H1 (cell line): ENCODE results near the gene CHMP4B. TPM values are rescaled to one million over a fixed set of nuclear protein-coding genes. Genes with fewer than 3 reads are reported as not detected.

ENCODE experiments used
- CTCF ChIA-PET: fragments of 300-600 bp; sonication (Branson Sonifier 250); formaldehyde crosslinking; loops from one replicate; lab custom pipeline; 2021; ENCODE audit not compliant: partially characterized antibody; lab: Charles Lee
- POLR2A ChIA-PET: fragments of 300-600 bp; sonication (Branson Sonifier 250); formaldehyde crosslinking; loops from one replicate; lab custom pipeline; 2021; ENCODE audit warnings: inconsistent platforms; ENCODE audit not compliant: partially characterized antibody; lab: Charles Lee
- DNase-seq, 2 experiments: peaks; one replicate each; pipeline versions ENCODE4 v3.0.0 to v3.0.0-alpha.2; 2010 to 2022; ENCODE audit warnings: low spot score in 2 of 2, low read depth in 1 of 2, mixed read lengths in 1 of 2
- FAIRE-seq: peaks from 2 replicates; lab custom pipeline; 2011; peaks lifted over from hg19 to GRCh38; lab: Jason Lieb, UNC
- H2AFZ ChIP-seq: 2 replicates; pipeline ENCODE4 v1.8.1; 2012; ENCODE audit warnings: low read length, inconsistent platforms
- H2AK5ac ChIP-seq: 2 replicates; pipeline ENCODE4 v1.6.1; 2013; ENCODE audit warnings: low read depth, low read length
- H2BK120ac ChIP-seq: replicated peaks from 2 replicates; pipeline ENCODE3; 2013; ENCODE audit warnings: low read depth, low read length, inconsistent platforms
- H2BK12ac ChIP-seq: 2 replicates; pipeline ENCODE4 v1.6.1; 2013; ENCODE audit warnings: low read depth, low read length
- H2BK15ac ChIP-seq: 2 replicates; pipeline ENCODE4 v1.6.1; 2013; ENCODE audit warnings: low read length
- H2BK20ac ChIP-seq: 2 replicates; pipeline ENCODE4 v1.6.1; 2013; ENCODE audit warnings: low read length
- H2BK5ac ChIP-seq: 2 replicates; pipeline ENCODE4 v1.6.1; 2013; ENCODE audit warnings: low read depth, low read length
- H3K14ac ChIP-seq: 2 replicates; pipeline ENCODE4 v1.6.1; 2013; ENCODE audit warnings: inconsistent platforms; ENCODE audit not compliant: insufficient read length
- H3K18ac ChIP-seq: 2 replicates; pipeline ENCODE4 v1.6.1; 2013; ENCODE audit warnings: low read length; ENCODE audit errors: extremely low read depth
- H3K23ac ChIP-seq: 2 replicates; pipeline ENCODE4 v1.6.1; 2013; ENCODE audit warnings: inconsistent platforms; ENCODE audit not compliant: insufficient read length
- H3K23me2 ChIP-seq: 2 replicates; pipeline ENCODE4 v1.6.1; 2013; ENCODE audit warnings: low read depth, low read length
- H3K27ac ChIP-seq: 2 replicates; pipeline ENCODE4 v1.6.1; 2011; ENCODE audit warnings: low read depth, low read length, inconsistent platforms
- H3K27me3 ChIP-seq, 4 experiments: replicated peaks in 1 of 4; 1 replicate in 1 of 4; 2 replicates in 3 of 4; pipeline versions ENCODE4 v1.6.1 to v1.8.1; 2011 to 2013; ENCODE audit warnings: low read length in 3 of 4, mild to moderate bottlenecking in 3 of 4, inconsistent platforms in 2 of 4, mixed read lengths in 2 of 4, moderate library complexity in 1 of 4; ENCODE audit not compliant: control insufficient read depth in 3 of 4, insufficient read depth in 3 of 4; ENCODE audit errors: extremely low read depth in 1 of 4
- H3K36me3 ChIP-seq, 4 experiments: 2 replicates each; pipeline versions ENCODE4 v1.6.1 to v1.8.1; 2011 to 2013; ENCODE audit warnings: mild to moderate bottlenecking in 4 of 4, low read length in 3 of 4, moderate library complexity in 2 of 4, control low read depth in 1 of 4, inconsistent platforms in 1 of 4; ENCODE audit not compliant: insufficient read depth in 4 of 4, control insufficient read depth in 2 of 4
- H3K4ac ChIP-seq: replicated peaks from 2 replicates; pipeline ENCODE3; 2013; ENCODE audit warnings: low read length, low read depth, mixed read lengths, inconsistent platforms; ENCODE audit not compliant: insufficient read length
- H3K4me1 ChIP-seq, 4 experiments: replicated peaks in 1 of 4; 1 replicate in 1 of 4; 2 replicates in 3 of 4; pipeline versions ENCODE4 v1.6.1 to v1.8.1; 2011 to 2013; ENCODE audit warnings: low read length in 3 of 4, inconsistent platforms in 2 of 4, mixed read lengths in 1 of 4; ENCODE audit not compliant: insufficient read depth in 4 of 4, control insufficient read depth in 3 of 4
- H3K4me2 ChIP-seq, 2 experiments: 2 replicates each; pipeline versions ENCODE4 v1.6.1 to v1.8.1; 2011 to 2013; ENCODE audit warnings: low read depth in 2 of 2, low read length in 2 of 2, control low read depth in 1 of 2, inconsistent platforms in 1 of 2, mild to moderate bottlenecking in 1 of 2; ENCODE audit not compliant: insufficient read depth in 1 of 2
- H3K4me3 ChIP-seq, 4 experiments: fragments of 200-600, 300-600 bp in 1 of 4; sonication (generic), shearing (Covaris generic), sonication (Bioruptor Twin) in 1 of 4; 2 replicates each; pipeline versions ENCODE4 v1.5.1 to v1.8.1; 2011 to 2016; ENCODE audit warnings: low read length in 4 of 4, low read depth in 3 of 4, control low read depth in 2 of 4, inconsistent platforms in 2 of 4, mild to moderate bottlenecking in 2 of 4, mixed read lengths in 1 of 4, moderate library complexity in 1 of 4; ENCODE audit not compliant: insufficient read depth in 2 of 4; ENCODE audit errors: extremely low read depth in 1 of 4
- H3K56ac ChIP-seq: replicated peaks from 2 replicates; pipeline ENCODE3; 2013; ENCODE audit warnings: low read depth, mild to moderate bottlenecking, mixed read lengths, low read length, inconsistent platforms; ENCODE audit not compliant: insufficient read length
- H3K79me1 ChIP-seq: 2 replicates; pipeline ENCODE4 v1.6.1; 2013; ENCODE audit warnings: low read depth, low read length, control low read depth
- H3K79me2 ChIP-seq, 2 experiments: 2 replicates each; pipeline versions ENCODE4 v1.6.1 to v1.8.1; 2012 to 2013; ENCODE audit warnings: low read length in 2 of 2, mild to moderate bottlenecking in 2 of 2, inconsistent platforms in 1 of 2; ENCODE audit not compliant: insufficient read depth in 2 of 2, control insufficient read depth in 1 of 2
- H3K9ac ChIP-seq, 4 experiments: replicated peaks in 1 of 4; 1 replicate in 1 of 4; 2 replicates in 3 of 4; pipeline versions ENCODE4 v1.6.1 to v1.8.1; 2011 to 2013; ENCODE audit warnings: low read depth in 3 of 4, low read length in 3 of 4, control low read depth in 2 of 4, mild to moderate bottlenecking in 2 of 4, moderate library complexity in 2 of 4, inconsistent platforms in 1 of 4; ENCODE audit errors: extremely low read depth in 1 of 4
- H3K9me3 ChIP-seq, 2 experiments: 2 replicates each; pipeline versions ENCODE4 v1.6.1 to v1.8.1; 2012 to 2013; ENCODE audit warnings: mild to moderate bottlenecking in 2 of 2, moderate library complexity in 2 of 2, control low read depth in 1 of 2, inconsistent platforms in 1 of 2, low read depth in 1 of 2, low read length in 1 of 2, mixed read lengths in 1 of 2; ENCODE audit not compliant: insufficient read depth in 2 of 2
- H4K20me1 ChIP-seq, 2 experiments: replicated peaks in 1 of 2; 2 replicates each; pipeline versions ENCODE3 to v1.8.1; 2011 to 2013; ENCODE audit warnings: inconsistent platforms in 2 of 2, low read length in 2 of 2, mild to moderate bottlenecking in 1 of 2; ENCODE audit not compliant: insufficient read depth in 2 of 2, control insufficient read depth in 1 of 2
- H4K5ac ChIP-seq: 2 replicates; pipeline ENCODE4 v1.6.1; 2013; ENCODE audit warnings: low read length, low read depth, mixed read lengths, inconsistent platforms; ENCODE audit not compliant: insufficient read length
- H4K8ac ChIP-seq: 2 replicates; pipeline ENCODE4 v1.8.0; 2013; ENCODE audit warnings: mild to moderate bottlenecking, moderate library complexity, low read length, inconsistent platforms; ENCODE audit not compliant: insufficient read depth; ENCODE audit errors: extremely low read depth
- H4K91ac ChIP-seq: replicated peaks from 2 replicates; pipeline ENCODE3; 2013; ENCODE audit warnings: low read length, mixed read lengths, inconsistent platforms; ENCODE audit not compliant: insufficient read length
- ASH2L ChIP-seq: fragments of 200-600, 300-600 bp; sonication (generic); IDR thresholded peaks from one replicate; pipeline ENCODE4 v1.7.1; 2017; ENCODE audit warnings: low read length
- JUN ChIP-seq: IDR thresholded peaks from 2 replicates; pipeline ENCODE4 v1.6.1; 2011; ENCODE audit warnings: low read depth, mild to moderate bottlenecking, improper control_type of control experiment, low read length
- POU5F1 ChIP-seq: IDR thresholded peaks from 2 replicates; pipeline ENCODE4 v1.6.1; 2011; ENCODE audit warnings: low read depth, mild to moderate bottlenecking, low read length, moderate library complexity
- SIRT6 ChIP-seq: IDR thresholded peaks from one replicate; pipeline ENCODE4 v1.7.1; 2012; ENCODE audit warnings: low read length, inconsistent platforms
- TAF7 ChIP-seq: optimal IDR thresholded peaks from 2 replicates; pipeline ENCODE3; 2011; ENCODE audit warnings: low read depth, mild to moderate bottlenecking, inconsistent platforms, low read length, moderate library complexity, borderline replicate concordance
- WGBS, 2 experiments: shearing (Covaris generic) in 1 of 2; methylation state at CpG; one replicate each; pipeline versions ENCODE4 v1.1.6 to v1.1.7; 2013 to 2015; ENCODE audit warnings: low lambda C conversion rate in 2 of 2, mixed read lengths in 2 of 2, inconsistent platforms in 1 of 2, low coverage in 1 of 2, missing lambda C conversion rate in 1 of 2; ENCODE audit not compliant: insufficient replicate concordance in 2 of 2, insufficient coverage in 1 of 2, insufficient read length in 1 of 2; ENCODE audit errors: extremely low coverage in 1 of 2, missing lambda C conversion rate in 1 of 2; 5-methylcytosine and 5-hydroxymethylcytosine counted together
- polyA plus RNA-seq, 7 experiments: library from polyadenylated mRNA; depleted of rRNA in 3 of 7; stranded (reverse) in 5 of 7; unstranded in 2 of 7; fragments of >200 nt in 5 of 7; fragments of 200-250 nt in 2 of 7; gene quantifications; 1 replicate in 5 of 7; 2 replicates in 1 of 7; 4 replicates in 1 of 7; pipeline versions ENCODE4 v1.2.1 to v1.2.3, GENCODE V29; 2011 to 2013; ENCODE audit warnings: missing spikeins in 2 of 7, mixed read lengths in 2 of 7
- total RNA-seq: library from RNA; stranded (reverse); fragmentation: NEBNext Ultra II Directional; extraction: Animal tissue kit (Norgen Biotek cat#: 25700); gene quantifications from 2 replicates; pipeline ENCODE4 v1.2.1, GENCODE V29; 2021

Gene CHMP4B
- total and polyA plus RNA-seq, 2 of the 8 experiments (the other 6 are each of a cell fraction or from before 2014, with no cell fraction given), result 38.6 to 66.3 TPM

DNA sequence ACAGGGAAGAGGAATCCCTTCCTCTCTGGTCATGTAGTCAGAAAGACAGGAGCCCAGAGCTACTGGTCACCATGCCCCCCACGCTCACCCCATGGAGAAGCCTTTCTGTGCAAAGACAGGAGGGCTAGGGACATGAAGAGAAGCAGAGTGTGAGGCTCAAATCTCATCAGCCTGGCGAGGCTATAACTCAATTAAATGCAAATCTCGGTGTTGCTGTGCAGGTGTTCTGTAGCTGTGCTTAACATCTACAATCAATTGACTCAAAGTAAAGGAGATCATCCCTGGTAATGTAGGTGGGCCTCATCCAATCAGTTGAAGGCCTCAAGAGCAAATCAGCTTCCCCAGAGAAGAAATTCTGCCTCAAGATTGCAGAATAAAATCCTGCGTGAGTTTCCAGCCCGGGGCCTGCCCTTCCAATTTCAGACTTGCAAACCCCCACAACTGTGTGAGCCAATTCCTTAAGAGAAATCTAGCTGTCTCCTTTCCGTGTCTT lies 64.4 kb downstream of the CHMP4B start:
- Histone ChIP-seq H3K4me2 (no peak overlapping the region), H3K27me3 (no peaks in the 10 kb centered on the region), H4K91ac (no peak overlapping the region), H3K4me1 (no peaks in the 10 kb centered on the region), H2AFZ (no peak overlapping the region), H3K79me2 (no peaks in the 10 kb centered on the region), H3K14ac (no peak overlapping the region), H4K20me1 (no peaks in the 10 kb centered on the region), H3K23ac (no peak overlapping the region), H3K18ac (no peak overlapping the region), H2BK20ac (no peak overlapping the region), H3K27ac (no peak overlapping the region), H3K4me3 (no peak overlapping the region), H2BK5ac (no peak overlapping the region), H3K9ac (no peak overlapping the region), H3K79me1 (no peaks in the 10 kb centered on the region), H2BK12ac (no peak overlapping the region), H2AK5ac (no peak overlapping the region), H3K56ac (no peak overlapping the region), H2BK15ac (no peak overlapping the region), H3K36me3 (no peaks in the 10 kb centered on the region), H4K5ac (no peak overlapping the region), H3K4ac (no peak overlapping the region), H2BK120ac (no peak overlapping the region), H3K23me2 (peaks cover 2% of the 10 kb centered on the region; the same call in 1 of the 2 replicates), H4K8ac (no peak overlapping the region), H3K9me3 (no peaks in the 10 kb centered on the region; a peak in 1 of 4 replicates)
- ChIA-PET CTCF (interaction anchor here (0.7 to 1.4 kb wide), 3 partner anchors 12 to 83 kb away, joined by 4 to 6 read pairs (median 4); no protein-coding TSS in a partner anchor), POLR2A (no interaction called here)
- DNase-seq (no peak), FAIRE-seq (no peak)
- WGBS, 2 experiments, result 88% methylated on average over 6 of the region's 6 CpGs; no CpG with 5 or more reads in 1 of the 2 experiments
- TF ChIP-seq SIRT6, result no peak
- TF ChIP-seq ASH2L, result no peak
- TF ChIP-seq JUN, result no peak
- no peak for TF ChIP-seq TAF7
- no peak for TF ChIP-seq POU5F1
